Measurements from ENCODE around the gene GATAD2A. TPM values are rescaled to one million over a fixed set of nuclear protein-coding genes. Genes with fewer than 3 reads are reported as not detected.

The GATAD2A gene
- total and polyA plus RNA-seq, 10 of the 15 experiments (the other 5 are each of a cell fraction or from before 2014, with no cell fraction given) = 2.6 to 173 (median 32.0) TPM

- TF ChIP-seq RB1 (IDR thresholded peaks at IDR 0.05; ENCODE audit: borderline replicate concordance) (peak; percentile 55; the same call in 1 of the 2 replicates), CHD1 (IDR thresholded peaks at IDR 0.05; ENCODE audit: low read depth, low read length) (no peak), BACH1 (IDR thresholded peaks at IDR 0.05; ENCODE audit: borderline replicate concordance) (peak; percentile 78; the same call in 1 of the 2 replicates), ZBTB40 (IDR thresholded peaks at IDR 0.05; ENCODE audit: borderline replicate concordance) (no peak), SUPT20H (IDR thresholded peaks at IDR 0.05; ENCODE audit: borderline replicate concordance, control insufficient read depth, low read depth, low read length) (no peak), TCF7 (IDR thresholded peaks at IDR 0.05; ENCODE audit: borderline replicate concordance) (no peak), PKNOX1 (IDR thresholded peaks at IDR 0.05) (peak; percentile 85), RAD21 (IDR thresholded peaks at IDR 0.05; ENCODE audit: insufficient read depth, low read depth, low read length) (0 out of 2 replicates have a peak, but pooled peaks have one; percentile 34), FOXM1 (IDR thresholded peaks at IDR 0.05; ENCODE audit: low read depth, low read length) (no peak), SREBF1 (IDR thresholded peaks at IDR 0.05; ENCODE audit: low read length) (no peak), KAT2A (conservative IDR thresholded peaks at IDR 0.05; ENCODE audit: control insufficient read depth, low read depth, low read length) (no peak), BRCA1 (IDR thresholded peaks at IDR 0.05; ENCODE audit: low read depth, low read length) (no peak), USF2 (IDR thresholded peaks at IDR 0.05; ENCODE audit: borderline replicate concordance, low read depth, low read length) (peak; percentile 19; the same call in 1 of the 2 replicates), EP300 (IDR thresholded peaks at IDR 0.05; ENCODE audit: borderline replicate concordance in 1 of 2, control insufficient read depth in 1 of 2, low read depth in 2 of 2, low read length in 2 of 2) (no peak), ZBTB11 (CRISPR knock-in tag; IDR thresholded peaks at IDR 0.05) (no peak), WRNIP1 (IDR thresholded peaks at IDR 0.05; ENCODE audit: borderline replicate concordance, low read depth, low read length) (no peak), POU2F2 (IDR thresholded peaks at IDR 0.05; ENCODE audit: borderline replicate concordance, low read depth, low read length) (no peak), ZNF384 (IDR thresholded peaks at IDR 0.05; ENCODE audit: borderline replicate concordance, low read depth, low read length) (no peak)
These were observed 44.3 kb upstream of the GATAD2A start (continued) for GRCh38 chr19:19361075-19361594.

Data from GM12878 (cell line).